ENCODE data around the gene GPT2.

DNA sequence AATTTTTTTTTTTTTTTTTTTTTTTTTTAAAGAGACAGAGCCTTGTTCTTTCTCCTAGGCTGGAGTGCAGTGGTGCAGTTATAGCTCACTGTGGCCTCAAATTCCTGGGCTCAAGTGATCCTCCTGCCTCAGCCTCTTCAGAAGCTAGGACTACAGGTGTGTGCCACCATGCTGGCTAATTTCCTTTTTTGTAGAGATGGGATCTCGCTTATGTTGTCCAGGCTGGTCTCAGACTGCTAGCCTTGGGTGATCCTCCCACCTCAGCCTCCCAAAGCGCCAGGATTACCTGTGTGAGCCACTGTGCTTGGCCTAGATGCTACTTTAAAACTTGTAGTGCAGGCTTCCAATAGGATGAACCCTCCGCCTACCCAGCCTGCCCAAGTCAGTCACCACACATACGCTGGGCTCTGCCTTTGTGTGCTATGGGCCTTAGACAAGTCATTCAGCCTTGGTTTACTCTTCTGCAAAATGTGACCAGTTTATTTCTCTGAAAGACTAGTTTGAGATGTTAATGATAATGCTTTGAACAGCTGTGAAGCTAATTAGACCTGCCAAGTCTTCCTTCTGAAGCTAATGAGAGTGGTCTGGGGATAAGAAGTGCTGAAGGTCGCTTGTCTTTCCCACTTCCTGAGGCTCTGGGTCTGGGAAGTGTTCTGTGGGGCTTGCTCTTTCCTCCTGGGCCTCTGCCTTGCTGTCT, 5.2 kb downstream of the GPT2 start:
- TF ChIP-seq POLR2A (IDR thresholded peaks at IDR 0.05; ENCODE audit: low read depth, low read length) (no peak), POLR2AphosphoS5 (IDR thresholded peaks at IDR 0.05; ENCODE audit: insufficient read depth, low read depth, low read length) (no peak), MAX (IDR thresholded peaks at IDR 0.05; ENCODE audit: insufficient read depth, insufficient read length) (no peak)
- TF ChIP-seq, protein P1, sequence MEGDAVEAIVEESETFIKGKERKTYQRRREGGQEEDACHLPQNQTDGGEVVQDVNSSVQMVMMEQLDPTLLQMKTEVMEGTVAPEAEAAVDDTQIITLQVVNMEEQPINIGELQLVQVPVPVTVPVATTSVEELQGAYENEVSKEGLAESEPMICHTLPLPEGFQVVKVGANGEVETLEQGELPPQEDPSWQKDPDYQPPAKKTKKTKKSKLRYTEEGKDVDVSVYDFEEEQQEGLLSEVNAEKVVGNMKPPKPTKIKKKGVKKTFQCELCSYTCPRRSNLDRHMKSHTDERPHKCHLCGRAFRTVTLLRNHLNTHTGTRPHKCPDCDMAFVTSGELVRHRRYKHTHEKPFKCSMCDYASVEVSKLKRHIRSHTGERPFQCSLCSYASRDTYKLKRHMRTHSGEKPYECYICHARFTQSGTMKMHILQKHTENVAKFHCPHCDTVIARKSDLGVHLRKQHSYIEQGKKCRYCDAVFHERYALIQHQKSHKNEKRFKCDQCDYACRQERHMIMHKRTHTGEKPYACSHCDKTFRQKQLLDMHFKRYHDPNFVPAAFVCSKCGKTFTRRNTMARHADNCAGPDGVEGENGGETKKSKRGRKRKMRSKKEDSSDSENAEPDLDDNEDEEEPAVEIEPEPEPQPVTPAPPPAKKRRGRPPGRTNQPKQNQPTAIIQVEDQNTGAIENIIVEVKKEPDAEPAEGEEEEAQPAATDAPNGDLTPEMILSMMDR (IDR thresholded peaks at IDR 0.05; ENCODE audit: extremely low read depth in 1 of 2, insufficient read depth in 1 of 2, low read depth in 1 of 2, low read length in 2 of 2) = no peak

Data from endothelial cell of umbilical vein (primary cell).